HEK293 (cell line): ENCODE measurements around the gene HLA-DRB5.

Experiments
- CTCF ChIP-seq: fragments of 450-650 bp; formaldehyde crosslinking; IDR thresholded peaks from 2 replicates; pipeline ENCODE4 v1.5.1; 2016; ENCODE audit warnings: missing biosample characterization, missing genetic modification characterization
- ZBTB20 ChIP-seq: fragments of 450-650 bp; formaldehyde crosslinking; IDR thresholded peaks from 2 replicates; pipeline ENCODE4 v1.5.1; 2016; ENCODE audit warnings: missing biosample characterization, missing genetic modification characterization
- ZBTB44 ChIP-seq: fragments of 450-650 bp; IDR thresholded peaks from 2 replicates; pipeline ENCODE4 v1.5.1; 2018; ENCODE audit warnings: missing biosample characterization, mild to moderate bottlenecking, missing genetic modification characterization

GRCh38 chr6:32522302-32523047 is 7.6 kb downstream of the HLA-DRB5 start:
- TF ChIP-seq CTCF (no peak), ZBTB44 (tag by site-specific recombination) (no peak), ZBTB20 (tag by site-specific recombination) (no peak)
